ENCODE measurements around the gene MINDY4. TPM values are rescaled to one million over a fixed set of nuclear protein-coding genes. Genes with fewer than 3 reads are reported as not detected.

MINDY4 gene
- total and polyA plus RNA-seq, 2 of the 13 experiments (the other 11 are each of a cell fraction or from before 2014, with no cell fraction given): not detected

GRCh38 chr7:30844483-30844874, 73.3 kb downstream of the MINDY4 start:
- in situ Hi-C loops (cut with HindIII; ENCODE audit: extremely low pct_ligation_motif_present, low pct_unique_long_range_greater_than_20kb): no loop called here
- Histone ChIP-seq H3K4me1 (ENCODE audit: insufficient read depth, low read length) (no peaks in the 10 kb centered on the region), H2AFZ (ENCODE audit: low read length) (no peak overlapping the region), H3K27ac (ENCODE audit: extremely low read length, insufficient read depth, low read length) (no peak overlapping the region), H3K27me3 (ENCODE audit: control insufficient read depth in 1 of 2, insufficient read depth in 2 of 2, low read length in 2 of 2) (peaks cover 4 to 13% of the 10 kb centered on the region in 2 experiments; a peak in 1 of 5 replicates), H3K4me3 (replicated peaks in 1 of 3; ENCODE audit: insufficient read depth in 1 of 3, low read depth in 2 of 3, low read length in 3 of 3) (no peak overlapping the region), H3K79me2 (ENCODE audit: insufficient read depth, low read length) (no peaks in the 10 kb centered on the region), H3K36me3 (replicated peaks in 1 of 2; ENCODE audit: control insufficient read depth in 1 of 2, insufficient read depth in 2 of 2, low read length in 2 of 2) (no peaks in the 10 kb centered on the region), H3K9me3 (ENCODE audit: low read length) (no peaks in the 10 kb centered on the region), H3K9ac (ENCODE audit: insufficient read depth, low read depth, low read length) (no peak overlapping the region), H4K20me1 (ENCODE audit: insufficient read depth, low read length) (no peaks in the 10 kb centered on the region; the same call in 1 of the 2 replicates), H3K4me2 (ENCODE audit: low read depth, low read length) (no peak overlapping the region)
- POLR2A ChIA-PET: no interaction called here
- ATAC-seq: no peak
- no peak for DNase-seq (ENCODE audit: low spot score)
- intact Hi-C loops (cut with micrococcal nuclease; ENCODE audit: unreplicated experiment): no loop called here
- CTCF ChIA-PET (ENCODE audit: low intra/inter-chr PET ratio, low total read pairs): no interaction called here
- no TSS peak for BruUV-seq (replicated peaks)
- FAIRE-seq: no peak
- no peak for TF ChIP-seq ZNF3 (CRISPR knock-in tag; IDR thresholded peaks at IDR 0.05)
- TF ChIP-seq CEBPG (CRISPR knock-in tag; IDR thresholded peaks at IDR 0.05): no peak
- no peak for TF ChIP-seq HOMEZ (CRISPR knock-in tag; IDR thresholded peaks at IDR 0.05; ENCODE audit: low read depth)
- TF ChIP-seq MEIS2 (CRISPR knock-in tag; IDR thresholded peaks at IDR 0.05): no peak
- TF ChIP-seq CHD2 (IDR thresholded peaks at IDR 0.05; ENCODE audit: low read depth, low read length): no peak
- TF ChIP-seq ZBTB33 (CRISPR knock-in tag; IDR thresholded peaks at IDR 0.05): no peak
- TF ChIP-seq ZNF616 (CRISPR knock-in tag; IDR thresholded peaks at IDR 0.05; ENCODE audit: low read depth): no peak
- TF ChIP-seq ZNF17 (CRISPR knock-in tag; IDR thresholded peaks at IDR 0.05): no peak
- no peak for TF ChIP-seq MLLT10 (CRISPR knock-in tag; IDR thresholded peaks at IDR 0.05)
- no peak for TF ChIP-seq ZNF10 (CRISPR knock-in tag; IDR thresholded peaks at IDR 0.05; ENCODE audit: borderline replicate concordance, low read depth)
- TF ChIP-seq NBN (conservative IDR thresholded peaks at IDR 0.05): no peak
- no peak for TF ChIP-seq ZNF20 (CRISPR knock-in tag; IDR thresholded peaks at IDR 0.05)
- 41% methylated on average over 3 of the region's 4 CpGs for WGBS (ENCODE audit: low lambda C conversion rate)

All from HepG2 (cell line).